Astrocyte (in vitro differentiated cells and primary cell): ENCODE data around the gene CACNA1B. TPM values are rescaled to one million over a fixed set of nuclear protein-coding genes. Genes with fewer than 3 reads are reported as not detected.

Source experiments
- DNase-seq: peaks from one replicate; pipeline ENCODE4 v3.0.0-alpha.2; 2010; ENCODE audit warnings: low read depth
- FAIRE-seq: peaks from 2 replicates; lab custom pipeline; 2011; peaks lifted over from hg19 to GRCh38; lab: Jason Lieb, UNC
- H2AFZ ChIP-seq: 2 replicates; pipeline ENCODE4 v1.6.0; 2012; ENCODE audit warnings: low read depth, low read length, inconsistent platforms
- H3K27ac ChIP-seq: 2 replicates; pipeline ENCODE4 v1.5.1; 2011; ENCODE audit warnings: low read depth, low read length, inconsistent platforms
- H3K27me3 ChIP-seq: 2 replicates; pipeline ENCODE4 v1.6.0; 2011; ENCODE audit warnings: low read length, inconsistent platforms; ENCODE audit not compliant: insufficient read depth
- H3K36me3 ChIP-seq: 2 replicates; pipeline ENCODE4 v1.5.1; 2011; ENCODE audit warnings: low read length, inconsistent platforms; ENCODE audit not compliant: insufficient read depth
- H3K4me1 ChIP-seq: 2 replicates; pipeline ENCODE4 v1.5.1; 2011; ENCODE audit warnings: low read length, inconsistent platforms; ENCODE audit not compliant: insufficient read depth
- H3K4me2 ChIP-seq: 2 replicates; pipeline ENCODE4 v1.6.0; 2012; ENCODE audit warnings: low read length, inconsistent platforms
- H3K4me3 ChIP-seq: 2 replicates; pipeline ENCODE4 v1.5.1; 2011; ENCODE audit warnings: low read depth, mild to moderate bottlenecking, low read length, inconsistent platforms; ENCODE audit not compliant: insufficient read depth
- H3K79me2 ChIP-seq: 2 replicates; pipeline ENCODE4 v1.6.0; 2012; ENCODE audit warnings: mild to moderate bottlenecking, low read length, inconsistent platforms; ENCODE audit not compliant: insufficient read depth
- H3K9ac ChIP-seq: 2 replicates; pipeline ENCODE4 v1.6.0; 2012; ENCODE audit warnings: mild to moderate bottlenecking, low read length, inconsistent platforms
- H3K9me3 ChIP-seq: 2 replicates; pipeline ENCODE4 v1.5.1; 2012; ENCODE audit warnings: low read depth, mild to moderate bottlenecking, low read length, inconsistent platforms; ENCODE audit not compliant: insufficient read depth
- H4K20me1 ChIP-seq: 2 replicates; pipeline ENCODE4 v1.6.0; 2012; ENCODE audit warnings: low read length, inconsistent platforms; ENCODE audit not compliant: insufficient read depth
- H3K27ac Mint-ChIP-seq: one replicate; pipeline ENCODE4 v1.8.0; 2021; ENCODE audit warnings: mild to moderate bottlenecking, mixed read lengths; ENCODE audit not compliant: unreplicated experiment
- H3K27me3 Mint-ChIP-seq: one replicate; pipeline ENCODE4 v1.8.0; 2021; ENCODE audit warnings: low read depth, mixed read lengths; ENCODE audit not compliant: unreplicated experiment
- H3K36me3 Mint-ChIP-seq: one replicate; pipeline ENCODE4 v1.8.0; 2021; ENCODE audit warnings: low read depth, mixed read lengths; ENCODE audit not compliant: unreplicated experiment
- H3K4me1 Mint-ChIP-seq: one replicate; pipeline ENCODE4 v1.8.0; 2021; ENCODE audit warnings: low read depth, mixed read lengths; ENCODE audit not compliant: unreplicated experiment
- H3K4me3 Mint-ChIP-seq: one replicate; pipeline ENCODE4 v1.8.0; 2021; ENCODE audit warnings: mild to moderate bottlenecking, moderate library complexity, mixed read lengths; ENCODE audit not compliant: unreplicated experiment
- H3K9me3 Mint-ChIP-seq: one replicate; pipeline ENCODE4 v1.8.0; 2021; ENCODE audit warnings: mild to moderate bottlenecking, mixed read lengths; ENCODE audit not compliant: unreplicated experiment
- EZH2 ChIP-seq: IDR thresholded peaks from 2 replicates; pipeline ENCODE4 v1.6.1; 2012; ENCODE audit warnings: mild to moderate bottlenecking, low read length, inconsistent platforms; ENCODE audit not compliant: insufficient read depth
- total RNA-seq: library from RNA; stranded (reverse); gene quantifications from 2 replicates; pipeline ENCODE4 v1.2.1, GENCODE V29; 2021
- TF ChIP-seq, protein P1 (sequence below): IDR thresholded peaks from 2 replicates; pipeline ENCODE4 v1.5.1; 2011; ENCODE audit warnings: low read depth, mild to moderate bottlenecking, inconsistent platforms, low read length, moderate library complexity; ENCODE audit not compliant: insufficient read depth

Gene CACNA1B
- total RNA-seq, 1 donor from 2014 or later, result 3.1 TPM

DNA sequence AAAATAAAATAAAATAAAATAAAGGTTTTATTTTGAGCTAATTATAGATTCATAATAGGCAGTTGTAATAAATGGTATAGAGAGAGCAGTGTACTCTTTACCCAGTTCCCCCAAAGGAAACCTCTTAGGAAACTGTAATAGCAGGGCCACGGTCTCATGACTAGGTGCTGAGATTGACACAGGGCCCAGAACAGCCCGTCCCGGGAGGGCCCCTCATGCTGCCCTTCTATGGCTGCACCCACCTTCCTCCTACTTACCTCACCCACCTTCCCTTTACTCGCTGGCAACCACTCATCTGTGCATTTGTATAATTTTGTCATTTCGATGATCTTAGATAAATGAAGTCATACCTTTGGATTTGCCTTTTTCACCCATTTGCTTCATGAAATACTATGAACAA lies 16.1 kb downstream of the CACNA1B start:
- no peaks in the 10 kb centered on the region for H3K4me1 Mint-ChIP-seq
- H3K9me3 ChIP-seq, result no peaks in the 10 kb centered on the region
- H3K27ac Mint-ChIP-seq, result no peak overlapping the region
- FAIRE-seq, result no peak
- H3K27ac ChIP-seq, result no peak overlapping the region
- H3K27me3 ChIP-seq, result no peaks in the 10 kb centered on the region
- H3K79me2 ChIP-seq, result no peaks in the 10 kb centered on the region
- no peak overlapping the region for H3K4me3 Mint-ChIP-seq
- H3K36me3 Mint-ChIP-seq, result peaks cover 4% of the 10 kb centered on the region
- H3K4me2 ChIP-seq, result no peak overlapping the region
- TF ChIP-seq EZH2, result no peak
- TF ChIP-seq, protein P1, sequence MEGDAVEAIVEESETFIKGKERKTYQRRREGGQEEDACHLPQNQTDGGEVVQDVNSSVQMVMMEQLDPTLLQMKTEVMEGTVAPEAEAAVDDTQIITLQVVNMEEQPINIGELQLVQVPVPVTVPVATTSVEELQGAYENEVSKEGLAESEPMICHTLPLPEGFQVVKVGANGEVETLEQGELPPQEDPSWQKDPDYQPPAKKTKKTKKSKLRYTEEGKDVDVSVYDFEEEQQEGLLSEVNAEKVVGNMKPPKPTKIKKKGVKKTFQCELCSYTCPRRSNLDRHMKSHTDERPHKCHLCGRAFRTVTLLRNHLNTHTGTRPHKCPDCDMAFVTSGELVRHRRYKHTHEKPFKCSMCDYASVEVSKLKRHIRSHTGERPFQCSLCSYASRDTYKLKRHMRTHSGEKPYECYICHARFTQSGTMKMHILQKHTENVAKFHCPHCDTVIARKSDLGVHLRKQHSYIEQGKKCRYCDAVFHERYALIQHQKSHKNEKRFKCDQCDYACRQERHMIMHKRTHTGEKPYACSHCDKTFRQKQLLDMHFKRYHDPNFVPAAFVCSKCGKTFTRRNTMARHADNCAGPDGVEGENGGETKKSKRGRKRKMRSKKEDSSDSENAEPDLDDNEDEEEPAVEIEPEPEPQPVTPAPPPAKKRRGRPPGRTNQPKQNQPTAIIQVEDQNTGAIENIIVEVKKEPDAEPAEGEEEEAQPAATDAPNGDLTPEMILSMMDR, result no peak
- DNase-seq, result no peak
- H3K4me3 ChIP-seq, result no peak overlapping the region
- no peaks in the 10 kb centered on the region for H4K20me1 ChIP-seq
- H3K9me3 Mint-ChIP-seq, result no peaks in the 10 kb centered on the region
- no peaks in the 10 kb centered on the region for H3K4me1 ChIP-seq
- no peak overlapping the region for H2AFZ ChIP-seq
- H3K27me3 Mint-ChIP-seq, result no peaks in the 10 kb centered on the region
- H3K36me3 ChIP-seq, result no peaks in the 10 kb centered on the region
- H3K9ac ChIP-seq, result no peak overlapping the region

DNA sequence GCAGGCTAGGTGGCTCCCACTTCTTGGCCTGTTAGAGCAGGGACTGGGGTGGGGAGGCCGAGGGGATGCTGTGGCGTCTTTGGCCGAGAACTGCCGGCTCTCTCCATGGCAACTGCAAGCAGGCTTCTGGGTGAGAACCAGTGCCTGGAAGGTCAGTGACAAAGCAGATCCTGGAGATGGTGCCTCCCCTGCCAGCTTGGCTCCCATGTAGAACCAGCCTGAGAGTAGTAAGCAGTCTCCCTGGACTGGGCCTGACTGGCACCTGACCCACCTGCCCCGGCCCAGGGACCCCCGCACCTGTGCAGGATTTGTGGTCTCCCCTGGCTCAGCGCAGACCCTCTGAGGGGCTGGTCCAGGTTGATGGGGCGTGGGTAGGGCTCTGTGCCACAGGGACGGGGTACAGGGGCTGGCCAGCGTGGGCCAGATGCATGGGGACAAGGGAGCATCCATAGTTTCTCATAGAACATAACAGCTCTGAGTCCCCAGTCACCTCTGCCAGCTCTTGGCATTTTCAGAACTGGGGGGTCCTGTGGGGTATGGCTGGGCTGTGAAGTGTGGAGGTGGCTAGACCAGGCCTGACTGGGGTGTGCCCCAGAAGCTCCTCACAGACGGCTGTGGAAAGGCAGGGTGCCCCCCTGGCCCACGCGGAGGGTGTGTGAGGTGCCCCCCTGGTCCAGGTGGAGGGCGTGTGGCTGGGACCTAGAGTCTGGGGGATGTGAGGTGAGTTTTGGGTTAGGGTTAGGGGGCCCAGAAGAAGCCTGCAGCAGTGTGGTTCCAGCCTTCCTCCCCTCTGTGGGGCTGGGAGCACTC lies 22.2 kb downstream of the CACNA1B start:
- Histone ChIP-seq H3K79me2 (no peaks in the 10 kb centered on the region), H3K27ac (no peak overlapping the region), H3K9me3 (peaks cover 9% of the 10 kb centered on the region), H3K4me3 (no peak overlapping the region), H3K4me1 (no peaks in the 10 kb centered on the region), H3K27me3 (no peaks in the 10 kb centered on the region), H3K9ac (no peak overlapping the region), H2AFZ (no peak overlapping the region), H3K4me2 (no peak overlapping the region), H3K36me3 (no peaks in the 10 kb centered on the region), H4K20me1 (no peaks in the 10 kb centered on the region)
- no peak for DNase-seq
- peaks cover 10% of the 10 kb centered on the region for H3K4me1 Mint-ChIP-seq
- no peak for FAIRE-seq
- H3K27me3 Mint-ChIP-seq, result no peaks in the 10 kb centered on the region
- peaks cover 2% of the 10 kb centered on the region for H3K36me3 Mint-ChIP-seq
- no peaks in the 10 kb centered on the region for H3K9me3 Mint-ChIP-seq
- no peak overlapping the region for H3K27ac Mint-ChIP-seq
- H3K4me3 Mint-ChIP-seq, result no peak overlapping the region
- TF ChIP-seq, protein P1, result no peak
- no peak for TF ChIP-seq EZH2
